ENCODE data around the gene RMI2.

The RMI2 gene

DNA sequence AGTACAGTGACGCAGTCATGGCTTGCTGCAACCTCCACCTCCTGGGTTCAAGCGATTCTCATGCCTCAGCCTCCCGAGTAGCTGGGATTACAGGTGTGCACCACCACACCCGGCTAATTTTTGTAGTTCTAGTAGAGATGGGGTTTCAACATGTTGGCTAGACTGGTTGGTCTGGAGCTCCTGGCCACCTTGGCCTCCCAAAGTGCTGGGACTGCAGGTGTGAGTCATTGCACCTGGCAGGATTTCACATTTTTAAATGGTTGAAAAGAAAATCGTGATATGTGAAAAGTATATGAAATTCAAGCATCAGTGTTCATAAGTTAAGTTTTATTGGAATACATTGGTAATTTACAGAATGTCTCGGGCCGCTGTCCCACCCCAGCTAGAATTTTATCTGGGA lies 2.6 kb downstream of the RMI2 start (continued):
- no peak for TF ChIP-seq ZSCAN5A (tag by site-specific recombination; IDR thresholded peaks at IDR 0.05)
- no peak for TF ChIP-seq ZNF623 (tag by site-specific recombination; IDR thresholded peaks at IDR 0.05)
- TF ChIP-seq ZNF501 (tag by site-specific recombination; IDR thresholded peaks at IDR 0.05) = no peak
- TF ChIP-seq ZNF830 (tag by site-specific recombination; IDR thresholded peaks at IDR 0.05; ENCODE audit: low read depth) = no peak
- TF ChIP-seq GLI4 (tag by site-specific recombination; IDR thresholded peaks at IDR 0.05) = no peak
- TF ChIP-seq ZNF114 (tag by site-specific recombination; IDR thresholded peaks at IDR 0.05) = no peak
- no peak for TF ChIP-seq ZNF560 (tag by site-specific recombination; IDR thresholded peaks at IDR 0.05; ENCODE audit: borderline replicate concordance)
- TF ChIP-seq, protein P1, sequence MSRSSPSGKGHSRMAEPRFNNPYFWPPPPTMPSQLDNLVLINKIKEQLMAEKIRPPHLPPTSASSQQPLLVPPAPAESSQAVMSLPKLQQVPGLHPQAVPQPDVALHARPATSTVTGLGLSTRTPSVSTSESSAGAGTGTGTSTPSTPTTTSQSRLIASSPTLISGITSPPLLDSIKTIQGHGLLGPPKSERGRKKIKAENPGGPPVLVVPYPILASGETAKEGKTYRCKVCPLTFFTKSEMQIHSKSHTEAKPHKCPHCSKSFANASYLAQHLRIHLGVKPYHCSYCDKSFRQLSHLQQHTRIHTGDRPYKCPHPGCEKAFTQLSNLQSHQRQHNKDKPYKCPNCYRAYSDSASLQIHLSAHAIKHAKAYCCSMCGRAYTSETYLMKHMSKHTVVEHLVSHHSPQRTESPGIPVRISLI (tag by site-specific recombination; IDR thresholded peaks at IDR 0.05) = no peak

GRCh38 chr16:11348737-11349598 lies 3.7 kb downstream of the RMI2 start:
- Histone ChIP-seq H3K4me3 (ENCODE audit: low read depth, low read length) (no peak overlapping the region), H3K9me3 (ENCODE audit: control insufficient read depth, insufficient read depth, low read depth, low read length) (no peaks in the 10 kb centered on the region), H3K27ac (ENCODE audit: extremely low read depth, low read depth, low read length) (peak overlapping the region; percentile 30; the same call in 1 of the 2 replicates), H3K36me3 (ENCODE audit: control insufficient read depth in 2 of 2, insufficient read depth in 1 of 2, low read length in 2 of 2) (peaks cover 13 to 14% of the 10 kb centered on the region in 2 experiments; a peak in 2 of 3 replicates), H3K4me1 (ENCODE audit: control insufficient read depth, insufficient read depth, low read length) (peaks cover 10% of the 10 kb centered on the region; the same call in 1 of the 2 replicates)
- TF ChIP-seq KLF1 (tag by site-specific recombination; IDR thresholded peaks at IDR 0.05) = peak; percentile 60
- TF ChIP-seq ZNF341 (tag by site-specific recombination; IDR thresholded peaks at IDR 0.05; ENCODE audit: low read depth) = peak; percentile 46; the same call in 1 of the 2 replicates
- TF ChIP-seq ZFHX2 (tag by site-specific recombination; conservative IDR thresholded peaks at IDR 0.05) = peak; percentile 53
- peak; percentile 31; the same call in 1 of the 2 replicates for TF ChIP-seq SP2 (tag by site-specific recombination; IDR thresholded peaks at IDR 0.05)
- no peak for TF ChIP-seq ZNF274 (IDR thresholded peaks at IDR 0.05; ENCODE audit: low read length)
- TF ChIP-seq ZNF274 (tag by site-specific recombination; IDR thresholded peaks at IDR 0.05; ENCODE audit: borderline replicate concordance) = no peak
- peak; percentile 75 for TF ChIP-seq EGR2 (tag by site-specific recombination; IDR thresholded peaks at IDR 0.05; ENCODE audit: low read depth)
- TF ChIP-seq ZFP3 (tag by site-specific recombination; IDR thresholded peaks at IDR 0.05; ENCODE audit: low read depth) = no peak
- ChIA-PET POLR2A (interaction anchor here (1.6 kb wide), 1 partner anchor 93 kb away, joined by 10 read pairs; the partner anchor contains the start of gene SOCS1), CTCF (interaction anchor here (0.6 to 1.4 kb wide), 4 partner anchors 9 to 233 kb away, joined by 3 to 6 read pairs (median 4); no protein-coding TSS in a partner anchor)

- ChIA-PET CTCF (interaction anchor here (0.6 to 1.4 kb wide), 3 partner anchors 8 to 232 kb away, joined by 3 to 6 read pairs (median 4); no protein-coding TSS in a partner anchor), POLR2A (interaction anchor here (1.6 kb wide), 1 partner anchor 94 kb away, joined by 10 read pairs; the partner anchor contains the start of gene SOCS1)
- H3K27ac ChIP-seq (ENCODE audit: extremely low read depth, low read depth, low read length) = peak overlapping the region; percentile 30; the same call in 1 of the 2 replicates
- H3K4me1 ChIP-seq (ENCODE audit: control insufficient read depth, insufficient read depth, low read length) = peaks cover 10% of the 10 kb centered on the region; the same call in 1 of the 2 replicates
- H3K4me3 ChIP-seq (ENCODE audit: low read depth, low read length) = no peak overlapping the region
- H3K9me3 ChIP-seq (ENCODE audit: control insufficient read depth, insufficient read depth, low read depth, low read length) = no peaks in the 10 kb centered on the region
- peaks cover 13 to 14% of the 10 kb centered on the region in 2 experiments; a peak in 2 of 3 replicates for H3K36me3 ChIP-seq (ENCODE audit: control insufficient read depth in 2 of 2, insufficient read depth in 1 of 2, low read length in 2 of 2)
- TF ChIP-seq ZNF169 (tag by site-specific recombination; IDR thresholded peaks at IDR 0.05) = no peak
- peak; percentile 53 for TF ChIP-seq PRDM6 (tag by site-specific recombination; IDR thresholded peaks at IDR 0.05)
- TF ChIP-seq ZNF600 (tag by site-specific recombination; IDR thresholded peaks at IDR 0.05) = peak; percentile 41
- peak; percentile 93 for TF ChIP-seq ZNF629 (tag by site-specific recombination; IDR thresholded peaks at IDR 0.05)
- TF ChIP-seq ZSCAN4 (tag by site-specific recombination; IDR thresholded peaks at IDR 0.05) = no peak
- TF ChIP-seq MEIS1 (CRISPR knock-in tag; IDR thresholded peaks at IDR 0.05; ENCODE audit: borderline replicate concordance) = no peak
- TF ChIP-seq ZNF660 (tag by site-specific recombination; IDR thresholded peaks at IDR 0.05) = no peak
- no peak for TF ChIP-seq ZNF184 (tag by site-specific recombination; IDR thresholded peaks at IDR 0.05)
- TF ChIP-seq ZXDB (tag by site-specific recombination; IDR thresholded peaks at IDR 0.05) = 0 out of 2 replicates have a peak, but pooled peaks have one; percentile 25
- no peak for TF ChIP-seq KLF9 (tag by site-specific recombination; IDR thresholded peaks at IDR 0.05; ENCODE audit: low read depth)
- no peak for TF ChIP-seq ZNF521 (tag by site-specific recombination; IDR thresholded peaks at IDR 0.05)
- peak; percentile 67 for TF ChIP-seq KLF1 (tag by site-specific recombination; IDR thresholded peaks at IDR 0.05)
Observed at GRCh38 chr16:11349599-11350276, 4.5 kb downstream of the RMI2 start.
